GM19035 (cell line): ENCODE measurements around the gene MARS1.
"Not testable (repeated sequence)": the region's sequence is repeated elsewhere in the genome, so short reads cannot be mapped to it uniquely, and the experiment has no call there.

Experiments used
- ATAC-seq: cut with Tn5 transposase; IDR thresholded peaks from one replicate; pipeline ENCODE4 v1.9.1; 2021; ENCODE audit not compliant: unreplicated experiment

MARS1 gene

DNA sequence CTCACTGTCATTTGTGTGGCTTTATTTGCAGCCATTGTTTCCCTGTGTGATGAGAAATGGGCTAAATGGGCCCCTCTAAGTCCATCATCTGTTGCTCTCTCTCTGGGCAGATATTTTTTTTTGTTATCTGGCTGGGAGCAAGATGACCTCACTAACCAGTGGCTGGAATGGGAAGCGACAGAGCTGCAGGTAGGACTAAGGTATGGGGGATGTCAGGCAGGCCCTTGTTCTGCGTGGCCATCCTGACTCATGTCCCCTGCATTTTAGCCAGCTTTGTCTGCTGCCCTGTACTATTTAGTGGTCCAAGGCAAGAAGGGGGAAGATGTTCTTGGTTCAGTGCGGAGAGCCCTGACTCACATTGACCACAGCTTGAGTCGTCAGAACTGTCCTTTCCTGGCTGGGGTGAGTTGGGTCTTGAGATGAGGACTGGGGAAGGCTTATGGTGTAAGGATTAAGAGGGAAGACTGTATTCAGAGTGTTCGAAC is 1.3 kb downstream of the MARS1 start:
- ATAC-seq, result no peak

DNA sequence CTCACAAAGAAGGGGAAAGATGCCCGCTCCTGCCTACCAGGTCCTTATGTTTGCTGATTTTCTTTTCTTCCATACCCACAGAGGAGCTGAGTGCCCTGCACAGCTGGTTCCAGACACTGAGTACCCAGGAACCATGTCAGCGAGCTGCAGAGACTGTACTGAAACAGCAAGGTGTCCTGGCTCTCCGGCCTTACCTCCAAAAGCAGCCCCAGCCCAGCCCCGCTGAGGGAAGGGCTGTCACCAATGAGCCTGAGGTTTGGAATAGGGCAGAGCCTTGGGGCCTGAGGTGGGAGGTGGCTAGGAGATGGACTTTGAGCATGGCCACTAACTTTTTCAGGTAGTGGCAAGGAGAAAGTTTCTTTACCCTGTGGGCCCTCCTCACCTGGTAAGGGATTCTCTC is 2.3 kb downstream of the MARS1 start:
- ATAC-seq, result no peak

DNA sequence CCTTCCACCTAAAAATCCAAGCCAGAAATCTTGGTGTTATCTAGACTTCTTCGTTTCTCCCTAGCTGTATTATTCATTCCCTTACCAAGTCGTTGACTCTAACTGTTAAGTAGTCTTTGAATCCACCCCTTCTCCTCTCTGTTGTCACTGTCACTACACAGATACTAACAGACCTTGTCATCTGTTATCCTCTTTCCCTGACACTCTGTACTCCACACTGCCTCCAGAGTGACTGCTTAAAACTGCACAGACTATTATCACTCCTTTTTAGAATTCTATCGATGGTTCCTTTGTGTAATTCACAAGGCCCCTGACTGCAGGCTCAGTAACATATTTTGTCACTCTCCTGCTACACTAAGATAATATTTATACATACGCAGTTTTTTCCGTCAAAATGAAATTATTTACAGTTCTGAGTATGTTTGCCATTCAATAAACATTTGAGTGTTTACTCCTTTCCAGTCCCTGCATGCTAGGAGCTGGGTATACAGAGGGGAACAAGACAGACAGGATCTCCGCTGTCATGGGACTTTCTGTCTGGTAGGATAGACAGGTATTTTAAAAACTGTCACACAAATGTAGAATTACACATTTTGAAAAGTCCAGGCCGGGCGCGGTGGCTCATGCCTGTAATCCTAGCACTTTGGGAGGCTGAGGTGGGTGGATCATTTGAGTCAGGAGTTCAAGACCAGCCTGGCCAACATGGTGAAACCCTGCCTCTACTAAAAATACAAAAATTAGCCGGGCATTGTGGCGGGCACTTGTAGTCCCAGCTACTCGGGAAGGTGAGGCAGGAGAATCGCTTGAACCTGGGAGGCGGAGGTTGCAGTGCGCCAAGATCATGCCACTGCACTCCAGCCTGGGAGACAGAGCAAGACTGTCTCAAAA is 3.8 kb downstream of the MARS1 start:
- no peak for ATAC-seq

DNA sequence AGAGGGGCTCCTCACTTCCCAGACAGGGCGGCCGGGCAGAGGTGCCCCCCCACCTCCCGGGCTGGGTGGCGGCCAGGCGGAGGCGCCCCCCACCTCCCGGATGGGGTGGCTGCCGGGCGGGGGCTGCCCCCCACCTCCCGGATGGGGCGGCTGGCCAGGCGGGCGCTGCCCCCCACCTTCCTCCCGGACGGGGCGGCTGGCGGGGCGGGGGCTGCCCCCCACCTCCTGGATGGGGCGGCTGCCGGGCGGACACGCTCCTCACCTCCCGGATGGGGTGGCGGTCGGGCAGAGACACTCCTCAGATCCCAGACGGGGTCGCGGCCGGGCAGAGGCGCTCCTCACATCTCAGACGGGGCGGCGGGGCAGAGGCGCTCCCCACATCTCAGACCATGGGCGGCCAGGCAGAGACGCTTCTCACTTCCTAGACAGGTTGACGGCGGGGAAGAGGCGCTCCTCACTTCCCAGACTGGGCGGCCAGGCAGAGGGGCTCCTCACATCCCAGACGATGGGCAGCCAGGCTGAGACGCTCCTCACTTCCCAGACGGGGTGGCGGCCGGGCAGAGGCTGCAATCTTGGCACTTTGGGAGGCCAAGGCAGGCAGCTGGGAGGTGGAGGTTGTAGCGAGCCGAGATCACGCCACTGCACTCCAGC is 7.3 kb downstream of the MARS1 start:
- not testable (repeated sequence) for ATAC-seq

DNA sequence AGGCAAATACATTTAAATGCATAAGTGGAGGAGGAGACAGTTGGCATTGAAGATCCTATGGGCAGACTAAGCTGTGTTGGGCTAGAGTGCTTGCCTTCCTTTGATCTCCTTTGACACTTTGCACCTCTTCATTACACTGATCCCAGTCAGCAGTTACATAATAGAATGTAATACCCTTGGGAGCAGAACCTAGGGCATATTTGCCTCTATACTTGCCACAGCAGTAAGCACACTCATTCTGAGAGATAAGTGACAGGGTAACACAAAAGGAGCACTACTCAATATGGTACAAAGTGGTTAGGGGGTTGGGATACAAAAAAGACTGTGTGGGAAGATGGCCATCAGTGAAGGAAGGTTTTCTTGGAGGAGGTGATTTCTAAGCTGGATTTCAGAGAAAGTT is 9.0 kb downstream of the MARS1 start:
- no peak for ATAC-seq

DNA sequence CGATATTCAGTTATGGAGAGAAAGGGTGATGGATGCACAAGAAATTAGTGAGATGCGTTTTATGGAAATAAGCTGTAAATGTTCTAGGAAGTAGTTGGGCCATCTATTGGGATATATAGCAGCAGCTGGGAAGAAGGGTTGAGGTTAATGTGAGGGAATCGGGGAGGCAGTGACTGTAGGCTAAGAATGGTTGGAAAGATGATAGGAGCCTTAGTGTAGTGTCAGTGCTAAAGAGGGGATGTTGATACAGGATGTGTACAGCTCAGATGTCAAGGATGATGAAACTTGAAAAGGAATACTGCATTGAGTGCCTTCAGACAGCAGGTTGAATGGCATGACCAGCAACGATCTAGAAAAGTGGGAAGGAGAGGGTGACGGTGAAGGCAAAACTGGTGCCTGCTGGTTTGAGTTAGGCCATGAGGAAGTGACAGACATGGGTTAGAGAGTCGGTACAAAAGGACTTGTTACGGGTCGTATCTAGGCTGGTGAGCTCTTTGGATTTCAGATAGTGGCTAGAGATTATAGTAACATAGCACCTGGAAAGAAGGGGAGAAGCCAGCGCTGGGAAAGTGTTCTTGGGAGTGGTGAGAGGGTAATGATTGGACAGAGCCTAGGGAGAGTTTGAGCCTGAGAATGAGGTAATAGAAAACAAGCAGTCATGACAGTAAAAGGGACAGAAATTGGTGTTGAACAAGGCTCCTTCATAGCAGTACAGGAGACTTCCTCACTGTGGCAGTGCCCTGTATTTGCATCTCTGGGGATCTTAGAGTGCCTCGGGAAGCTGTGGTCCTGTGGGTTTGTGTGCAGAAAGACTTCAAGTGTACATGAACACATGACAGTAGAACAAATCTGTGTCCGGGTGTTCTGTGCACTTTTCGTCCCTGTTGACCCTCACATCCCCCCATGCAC is 9.6 kb downstream of the MARS1 start:
- no peak for ATAC-seq

DNA sequence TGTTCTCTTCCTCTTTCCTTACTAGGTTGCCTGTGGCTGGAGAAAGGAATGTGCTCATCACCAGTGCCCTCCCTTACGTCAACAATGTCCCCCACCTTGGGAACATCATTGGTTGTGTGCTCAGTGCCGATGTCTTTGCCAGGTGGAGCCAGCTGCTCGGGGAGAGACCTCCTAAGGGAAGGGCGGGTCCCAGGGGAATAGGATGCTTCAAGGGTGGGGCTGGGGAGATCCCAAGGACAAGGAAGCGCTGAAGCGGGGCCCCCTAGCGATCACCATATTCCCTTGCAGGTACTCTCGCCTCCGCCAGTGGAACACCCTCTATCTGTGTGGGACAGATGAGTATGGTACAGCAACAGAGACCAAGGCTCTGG is 10.2 kb downstream of the MARS1 start:
- no peak for ATAC-seq

DNA sequence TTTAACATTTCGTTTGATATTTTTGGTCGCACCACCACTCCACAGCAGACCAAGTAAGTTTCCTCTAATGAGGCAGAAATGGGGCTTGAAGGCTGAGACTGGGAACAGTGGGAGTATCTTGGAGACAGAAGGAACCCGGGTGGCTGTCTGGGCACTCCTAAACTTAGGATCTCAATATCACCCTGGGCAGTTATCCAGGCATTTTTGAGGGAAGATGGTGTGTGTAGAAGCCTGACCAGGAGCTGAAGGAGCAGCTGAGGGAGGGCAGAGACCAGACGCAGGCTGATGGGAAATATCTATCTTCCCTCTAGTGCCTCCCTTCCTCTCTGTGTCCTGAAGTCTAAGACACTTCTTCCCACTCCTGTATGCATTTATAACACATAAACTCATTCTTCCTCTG is 10.7 kb downstream of the MARS1 start:
- ATAC-seq, result no peak

DNA sequence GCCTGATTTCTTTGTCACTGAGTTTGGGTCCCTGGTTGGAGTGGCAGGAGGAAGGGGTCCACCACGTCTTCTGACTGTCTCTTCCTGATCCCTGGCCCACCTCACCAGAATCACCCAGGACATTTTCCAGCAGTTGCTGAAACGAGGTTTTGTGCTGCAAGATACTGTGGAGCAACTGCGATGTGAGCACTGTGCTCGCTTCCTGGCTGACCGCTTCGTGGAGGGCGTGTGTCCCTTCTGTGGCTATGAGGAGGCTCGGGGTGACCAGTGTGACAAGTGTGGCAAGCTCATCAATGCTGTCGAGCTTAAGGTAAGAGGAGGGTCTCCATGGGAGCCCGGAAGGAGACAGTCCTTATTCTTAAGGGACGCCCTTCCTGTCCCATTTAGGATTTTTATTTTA is 12.3 kb downstream of the MARS1 start:
- ATAC-seq, result no peak

DNA sequence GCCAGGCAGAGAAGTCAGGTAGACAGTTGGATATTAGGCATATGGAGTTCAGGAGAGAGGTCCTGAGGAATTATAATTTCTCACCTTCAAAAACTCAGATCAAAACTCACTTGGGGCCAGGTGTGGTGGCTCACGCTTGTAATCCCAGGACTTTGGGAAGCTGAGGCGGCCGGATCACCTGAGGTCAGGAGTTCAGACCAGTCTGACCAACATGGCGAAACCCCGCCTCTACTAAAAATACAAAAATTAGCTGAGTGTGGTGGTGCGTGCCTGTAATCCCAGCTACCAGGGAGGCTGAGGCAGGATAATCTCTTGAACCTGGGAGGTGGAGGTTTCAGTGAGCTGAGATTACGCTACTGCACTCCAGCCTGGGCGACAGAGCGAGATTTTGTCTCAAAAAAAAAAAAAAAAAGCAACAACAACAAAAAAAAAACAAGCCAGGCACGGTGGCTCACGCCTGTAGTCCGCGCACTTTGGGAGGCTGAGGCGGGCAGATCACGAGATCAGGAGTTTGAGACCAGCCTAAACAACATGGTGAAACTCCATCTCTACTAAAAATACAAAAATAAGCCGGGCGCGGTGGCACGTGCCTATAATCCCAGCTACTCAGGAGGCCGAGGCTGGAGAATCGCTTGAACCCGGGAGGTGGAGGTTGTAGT is 14.6 kb downstream of the MARS1 start:
- ATAC-seq, result not testable (repeated sequence)

DNA sequence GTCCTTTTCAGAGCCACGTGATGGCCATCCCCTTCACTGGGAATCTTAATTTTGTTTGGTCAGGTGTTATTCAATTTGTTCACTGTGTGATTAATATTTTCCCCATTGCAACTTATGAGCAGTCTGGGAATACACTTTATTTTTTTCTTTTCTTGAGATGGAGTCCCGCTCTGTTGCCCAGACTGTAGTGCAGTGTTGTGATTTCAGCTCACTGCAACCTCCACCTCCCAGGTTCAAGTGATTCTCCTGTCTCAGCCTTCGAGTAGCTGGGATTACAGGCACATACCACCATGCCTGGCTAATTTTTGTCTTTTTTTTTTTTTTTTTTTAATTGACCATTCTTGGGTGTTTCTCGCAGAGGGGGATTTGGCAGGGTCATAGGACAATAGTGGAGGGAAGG is 18.7 kb downstream of the MARS1 start:
- not testable (repeated sequence) for ATAC-seq

DNA sequence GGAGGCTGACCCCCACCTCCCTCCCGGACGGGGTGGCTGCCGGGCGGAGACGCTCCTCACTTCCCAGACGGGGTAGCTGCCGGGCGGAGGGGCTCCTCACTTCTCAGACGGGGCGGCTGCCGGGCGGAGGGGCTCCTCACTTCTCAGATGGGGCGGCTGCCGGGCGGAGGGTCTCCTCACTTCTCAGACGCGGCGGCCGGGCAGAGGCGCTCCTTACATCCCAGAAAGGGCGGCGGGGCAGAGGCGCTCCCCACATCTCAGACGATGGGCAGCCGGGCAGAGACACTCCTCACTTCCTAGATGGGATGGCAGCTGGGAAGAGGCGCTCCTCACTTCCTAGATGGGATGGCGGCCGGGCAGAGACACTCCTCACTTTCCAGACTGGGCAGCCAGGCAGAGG is 19.9 kb downstream of the MARS1 start:
- ATAC-seq, result not testable (repeated sequence)

DNA sequence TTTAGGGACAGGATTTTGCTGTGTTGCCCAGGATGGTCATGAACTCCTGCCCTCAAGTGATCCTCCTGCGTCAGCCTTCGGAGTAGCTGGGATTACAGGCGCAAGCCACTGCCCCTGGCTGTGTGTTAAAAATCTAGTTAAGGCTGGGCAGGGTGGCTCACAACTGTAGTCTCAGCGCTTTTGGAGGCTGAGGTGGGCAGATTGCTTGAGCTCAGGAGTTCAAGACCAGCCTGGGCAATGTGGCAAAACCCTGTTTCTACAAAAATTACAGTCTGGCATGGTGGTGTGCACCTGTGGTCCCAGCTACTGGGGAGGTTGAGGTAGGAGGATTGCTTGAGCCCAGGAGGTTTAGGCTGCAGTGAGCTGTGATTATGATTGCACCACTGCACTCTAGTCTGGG is 23.3 kb downstream of the MARS1 start:
- ATAC-seq, result no peak

DNA sequence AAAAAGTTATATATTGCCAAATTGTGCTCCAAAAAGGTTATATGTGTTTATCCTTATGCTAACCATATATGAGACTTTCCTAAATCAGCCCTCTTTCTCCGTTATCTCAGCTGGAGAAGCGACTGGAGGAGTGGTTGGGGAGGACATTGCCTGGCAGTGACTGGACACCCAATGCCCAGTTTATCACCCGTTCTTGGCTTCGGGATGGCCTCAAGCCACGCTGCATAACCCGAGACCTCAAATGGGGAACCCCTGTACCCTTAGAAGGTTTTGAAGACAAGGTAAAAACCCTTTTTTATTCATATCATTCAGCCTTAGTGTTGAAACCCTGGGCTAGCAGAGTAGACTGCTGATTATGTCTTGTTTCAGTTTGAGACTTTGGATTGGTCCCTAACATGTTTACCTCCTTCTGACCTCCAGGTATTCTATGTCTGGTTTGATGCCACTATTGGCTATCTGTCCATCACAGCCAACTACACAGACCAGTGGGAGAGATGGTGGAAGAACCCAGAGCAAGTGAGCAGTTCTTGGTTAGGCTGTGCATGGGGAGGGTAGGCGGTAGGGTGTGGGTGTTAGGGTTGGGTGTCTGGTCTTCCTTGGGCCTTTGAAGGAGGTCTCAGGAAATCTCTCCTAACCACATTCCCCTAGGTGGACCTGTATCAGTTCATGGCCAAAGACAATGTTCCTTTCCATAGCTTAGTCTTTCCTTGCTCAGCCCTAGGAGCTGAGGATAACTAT is 23.9 kb downstream of the MARS1 start:
- ATAC-seq, result no peak

DNA sequence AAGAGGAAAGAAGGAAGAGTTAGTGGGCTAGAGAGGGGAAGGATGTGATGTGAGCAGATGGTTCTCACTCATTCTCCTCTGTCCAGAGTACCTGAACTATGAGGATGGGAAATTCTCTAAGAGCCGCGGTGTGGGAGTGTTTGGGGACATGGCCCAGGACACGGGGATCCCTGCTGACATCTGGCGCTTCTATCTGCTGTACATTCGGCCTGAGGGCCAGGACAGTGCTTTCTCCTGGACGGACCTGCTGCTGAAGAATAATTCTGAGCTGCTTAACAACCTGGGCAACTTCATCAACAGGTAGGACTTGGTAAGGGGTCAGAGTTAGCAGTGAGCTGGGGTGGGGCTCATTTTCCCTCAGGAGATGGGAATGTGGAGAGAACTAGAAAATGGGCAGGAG is 24.8 kb downstream of the MARS1 start:
- no peak for ATAC-seq

DNA sequence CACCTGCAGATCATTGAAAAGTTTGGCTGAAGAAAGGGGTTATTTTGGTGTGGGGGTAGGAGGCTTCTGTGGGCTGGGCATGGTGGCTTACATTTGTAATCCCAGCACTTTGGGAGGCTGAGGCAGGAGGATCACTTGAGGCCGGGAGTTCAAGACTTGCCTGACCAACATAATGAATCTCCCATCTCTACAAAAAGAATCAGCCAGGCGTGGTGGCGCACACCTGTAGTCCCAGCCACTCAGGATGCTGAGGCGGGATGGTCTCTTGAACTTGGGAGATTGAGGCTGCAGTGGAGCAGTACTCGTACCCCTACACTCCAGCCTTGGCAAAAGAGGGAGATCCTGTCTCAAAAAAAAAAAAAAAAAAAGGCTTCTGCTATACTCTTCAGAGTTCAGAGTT is 25.4 kb downstream of the MARS1 start:
- ATAC-seq, result no peak

DNA sequence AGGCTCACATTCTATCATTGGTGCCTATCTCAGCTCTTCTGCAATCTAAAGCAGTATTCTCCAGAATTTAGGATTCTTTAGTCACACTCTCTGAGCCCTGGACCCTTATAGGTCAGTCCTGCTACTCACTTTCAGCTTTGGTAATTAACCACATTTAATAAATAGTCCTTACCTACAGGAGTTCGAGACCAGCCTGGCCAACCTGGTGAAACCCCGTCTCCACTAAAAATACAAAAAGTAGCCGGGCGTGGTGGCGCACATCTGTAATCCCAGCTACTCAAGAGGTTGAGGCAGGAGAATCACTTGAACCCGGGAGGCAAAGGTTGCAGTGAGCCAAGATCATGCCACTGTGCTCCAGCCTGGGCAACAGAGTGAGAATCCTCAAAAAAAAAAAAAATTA is 25.8 kb downstream of the MARS1 start:
- not testable (repeated sequence) for ATAC-seq

DNA sequence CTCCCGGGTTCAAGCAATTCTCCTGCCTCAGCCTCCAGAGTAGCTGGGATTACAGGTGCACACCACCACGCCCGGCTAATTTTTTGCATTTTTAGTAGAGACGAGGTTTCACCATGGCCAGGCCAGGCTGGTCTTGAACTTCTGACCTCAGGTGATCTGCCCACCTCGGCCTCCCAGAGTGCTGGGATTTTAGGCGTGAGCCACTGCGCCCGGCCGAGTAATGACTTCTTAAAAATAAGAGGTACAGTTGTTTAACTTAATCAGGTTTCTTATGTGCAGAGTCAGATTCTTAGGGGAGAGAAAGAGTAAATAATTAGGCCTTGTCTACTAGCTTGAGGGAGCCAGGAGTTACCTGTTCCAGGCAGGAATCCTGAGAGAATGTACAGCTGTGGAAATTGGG is 26.4 kb downstream of the MARS1 start:
- not testable (repeated sequence) for ATAC-seq

DNA sequence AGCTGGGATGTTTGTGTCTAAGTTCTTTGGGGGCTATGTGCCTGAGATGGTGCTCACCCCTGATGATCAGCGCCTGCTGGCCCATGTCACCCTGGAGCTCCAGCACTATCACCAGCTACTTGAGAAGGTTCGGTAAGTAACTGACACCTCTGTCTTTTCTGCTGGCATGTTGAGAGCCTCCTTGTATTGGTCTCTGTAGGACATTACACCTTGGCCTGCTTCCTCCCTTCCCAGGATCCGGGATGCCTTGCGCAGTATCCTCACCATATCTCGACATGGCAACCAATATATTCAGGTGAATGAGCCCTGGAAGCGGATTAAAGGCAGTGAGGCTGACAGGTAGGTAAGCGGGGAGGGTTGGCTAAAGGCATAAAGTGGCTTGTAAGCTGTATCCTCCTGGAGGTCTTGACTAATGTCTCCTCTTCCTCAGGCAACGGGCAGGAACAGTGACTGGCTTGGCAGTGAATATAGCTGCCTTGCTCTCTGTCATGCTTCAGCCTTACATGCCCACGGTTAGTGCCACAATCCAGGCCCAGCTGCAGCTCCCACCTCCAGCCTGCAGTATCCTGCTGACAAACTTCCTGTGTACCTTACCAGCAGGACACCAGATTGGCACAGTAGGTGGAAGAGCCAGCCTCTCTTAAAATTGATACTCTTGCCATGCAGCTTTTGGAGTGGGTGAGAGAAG is 27.0 kb downstream of the MARS1 start:
- no peak for ATAC-seq
